IMR-90 (cell line): ENCODE measurements around the gene DSCAML1. TPM values are rescaled to one million over a fixed set of nuclear protein-coding genes. Genes with fewer than 3 reads are reported as not detected.

Experiments used
- ATAC-seq: fragments of 200-7000 bp; cut with Tn5 transposase; 2 replicates; pipeline ENCODE4 v1.9.1; 2020; ENCODE audit warnings: low read depth, mild to moderate bottlenecking, moderate library complexity
- BruUV-seq: library from RNA; stranded (reverse); fragments of 400-500 nt; replicated peaks from 2 replicates; lab custom pipeline; 2021; lab: Mats Ljungman, UMichigan
- CTCF ChIA-PET: fragments of 300-600 bp; formaldehyde crosslinking; extraction: SDS; loops from one replicate; lab custom pipeline; 2021; ENCODE audit warnings: antibody characterized with exemption; lab: Yijun Ruan, JAX
- POLR2A ChIA-PET: fragments of 300-600 bp; sonication (Branson Sonifier 250); formaldehyde crosslinking; loops from one replicate; lab custom pipeline; 2022; ENCODE audit warnings: antibody characterized with exemption; ENCODE audit not compliant: unreplicated experiment; lab: Charles Lee
- DNase-seq: peaks from one replicate; pipeline ENCODE4 v3.0.0; 2013
- H2AFZ ChIP-seq: replicated peaks from 2 replicates; pipeline ENCODE3; 2013; ENCODE audit warnings: low read length, mild to moderate bottlenecking; ENCODE audit not compliant: poor library complexity
- H2AK5ac ChIP-seq: 2 replicates; pipeline ENCODE4 v1.6.1; 2013; ENCODE audit warnings: low read depth, low read length, inconsistent platforms
- H2AK9ac ChIP-seq: replicated peaks from 2 replicates; pipeline ENCODE3; 2013; ENCODE audit warnings: mild to moderate bottlenecking, low read depth, low read length, moderate library complexity; ENCODE audit not compliant: poor library complexity
- H2BK120ac ChIP-seq: 2 replicates; pipeline ENCODE4 v1.6.1; 2013; ENCODE audit warnings: low read depth, low read length, inconsistent platforms
- H2BK15ac ChIP-seq: 3 replicates; pipeline ENCODE4 v1.6.1; 2013; ENCODE audit warnings: low read depth, low read length, inconsistent platforms
- H2BK20ac ChIP-seq: 2 replicates; pipeline ENCODE4 v1.6.1; 2013; ENCODE audit warnings: low read depth, mild to moderate bottlenecking, inconsistent platforms, low read length, moderate library complexity
- H2BK5ac ChIP-seq: 2 replicates; pipeline ENCODE4 v1.6.1; 2013; ENCODE audit warnings: mild to moderate bottlenecking, low read depth, low read length, inconsistent platforms; ENCODE audit not compliant: poor library complexity, severe bottlenecking
- H3K14ac ChIP-seq: replicated peaks from 2 replicates; pipeline ENCODE4 v1.6.1; 2013; ENCODE audit warnings: low read depth, low read length, inconsistent platforms
- H3K18ac ChIP-seq: 2 replicates; pipeline ENCODE4 v1.6.1; 2013; ENCODE audit warnings: low read depth, low read length, control low read depth
- H3K23ac ChIP-seq: 2 replicates; pipeline ENCODE4 v1.6.1; 2013; ENCODE audit warnings: low read depth, low read length, inconsistent platforms
- H3K27ac ChIP-seq: 2 replicates; pipeline ENCODE4 v1.5.1; 2013; ENCODE audit warnings: mild to moderate bottlenecking, control low read depth, low read length; ENCODE audit not compliant: insufficient read depth
- H3K27me3 ChIP-seq: 2 replicates; pipeline ENCODE4 v1.6.1; 2013; ENCODE audit warnings: low read length; ENCODE audit not compliant: control insufficient read depth, insufficient read depth
- H3K36me3 ChIP-seq: 2 replicates; pipeline ENCODE4 v1.6.1; 2013; ENCODE audit warnings: low read length, mixed read lengths; ENCODE audit not compliant: control insufficient read depth, insufficient read depth
- H3K4ac ChIP-seq: 2 replicates; pipeline ENCODE4 v1.6.1; 2013; ENCODE audit warnings: low read depth, low read length, inconsistent platforms
- H3K4me1 ChIP-seq: 2 replicates; pipeline ENCODE4 v1.6.1; 2013; ENCODE audit warnings: low read length, mixed read lengths; ENCODE audit not compliant: control insufficient read depth, insufficient read depth
- H3K4me2 ChIP-seq: 2 replicates; pipeline ENCODE4 v1.6.1; 2013; ENCODE audit warnings: low read depth, mild to moderate bottlenecking, control low read depth, low read length, moderate library complexity
- H3K4me3 ChIP-seq: 2 replicates; pipeline ENCODE4 v1.5.1; 2013; ENCODE audit warnings: low read depth, mild to moderate bottlenecking, control low read depth, low read length, moderate library complexity; ENCODE audit not compliant: insufficient read depth
- H3K56ac ChIP-seq: 2 replicates; pipeline ENCODE4 v1.6.1; 2013; ENCODE audit warnings: low read length, inconsistent platforms; ENCODE audit not compliant: insufficient read depth; ENCODE audit errors: extremely low read depth
- H3K79me1 ChIP-seq, 2 experiments: 2 replicates each; pipeline ENCODE4 v1.6.1; 2013; ENCODE audit warnings: low read length in 2 of 2, inconsistent platforms in 1 of 2, low read depth in 1 of 2
- H3K9ac ChIP-seq: 2 replicates; pipeline ENCODE4 v1.6.1; 2013; ENCODE audit warnings: low read depth, low read length, control low read depth
- H3K9me1 ChIP-seq: 2 replicates; pipeline ENCODE4 v1.6.1; 2013; ENCODE audit warnings: low read length, inconsistent platforms; ENCODE audit not compliant: insufficient read depth
- H3K9me3 ChIP-seq: 2 replicates; pipeline ENCODE4 v1.6.1; 2013; ENCODE audit warnings: low read length; ENCODE audit not compliant: control insufficient read depth, insufficient read depth
- H4K20me1 ChIP-seq: 2 replicates; pipeline ENCODE4 v1.6.1; 2013; ENCODE audit warnings: low read length, inconsistent platforms; ENCODE audit not compliant: insufficient read depth
- H4K5ac ChIP-seq: 2 replicates; pipeline ENCODE4 v1.6.1; 2013; ENCODE audit warnings: mild to moderate bottlenecking, low read depth, low read length, control low read depth
- H4K8ac ChIP-seq, 2 experiments: 2 replicates each; pipeline ENCODE4 v1.6.1; 2013; ENCODE audit warnings: low read depth in 2 of 2, low read length in 2 of 2, control low read depth in 1 of 2, inconsistent platforms in 1 of 2
- H4K91ac ChIP-seq: 2 replicates; pipeline ENCODE4 v1.6.1; 2013; ENCODE audit warnings: low read depth, low read length, inconsistent platforms; ENCODE audit not compliant: insufficient read depth
- BHLHE40 ChIP-seq: fragments of 150-350 bp; IDR thresholded peaks from 2 replicates; pipeline ENCODE4 v1.6.1; 2016; ENCODE audit warnings: mild to moderate bottlenecking, low read depth, low read length
- CEBPB ChIP-seq: IDR thresholded peaks from 2 replicates; pipeline ENCODE4 v1.6.1; 2012; ENCODE audit warnings: low read depth, low read length, improper control_type of control experiment
- CHD1 ChIP-seq: IDR thresholded peaks from 2 replicates; pipeline ENCODE4 v1.6.1; 2012; ENCODE audit warnings: low read depth, low read length, improper control_type of control experiment
- CTCF ChIP-seq: conservative IDR thresholded peaks from 2 replicates; pipeline ENCODE4 v1.5.1; 2012; ENCODE audit warnings: mild to moderate bottlenecking, low read depth, low read length, improper control_type of control experiment
- ELK1 ChIP-seq: fragments of 150-350 bp; IDR thresholded peaks from 2 replicates; pipeline ENCODE4 v1.6.1; 2016; ENCODE audit warnings: low read depth, mild to moderate bottlenecking, low read length, moderate library complexity, borderline replicate concordance
- FOS ChIP-seq: fragments of 150-350 bp; IDR thresholded peaks from 2 replicates; pipeline ENCODE4 v1.6.1; 2016; ENCODE audit warnings: low read depth, low read length
- MAFK ChIP-seq: IDR thresholded peaks from 2 replicates; pipeline ENCODE4 v1.6.1; 2012; ENCODE audit warnings: low read depth, low read length, improper control_type of control experiment
- MAZ ChIP-seq: IDR thresholded peaks from 2 replicates; pipeline ENCODE4 v1.6.1; 2012; ENCODE audit warnings: low read depth, mild to moderate bottlenecking, low read length, improper control_type of control experiment, moderate library complexity, borderline replicate concordance
- MXI1 ChIP-seq: IDR thresholded peaks from 2 replicates; pipeline ENCODE4 v1.6.1; 2012; ENCODE audit warnings: low read depth, mild to moderate bottlenecking, low read length, moderate library complexity, borderline replicate concordance
- NFE2L2 ChIP-seq: fragments of 150-350 bp; IDR thresholded peaks from 2 replicates; pipeline ENCODE4 v1.6.1; 2016; ENCODE audit warnings: low read depth, mild to moderate bottlenecking, low read length
- POLR2A ChIP-seq: IDR thresholded peaks from 2 replicates; pipeline ENCODE4 v1.6.1; 2012; ENCODE audit warnings: mild to moderate bottlenecking, low read depth, low read length
- RAD21 ChIP-seq: IDR thresholded peaks from 2 replicates; pipeline ENCODE4 v1.6.1; 2012; ENCODE audit warnings: low read length, improper control_type of control experiment
- RCOR1 ChIP-seq: IDR thresholded peaks from 2 replicates; pipeline ENCODE4 v1.6.1; 2012; ENCODE audit warnings: mild to moderate bottlenecking, low read length, improper control_type of control experiment; ENCODE audit not compliant: insufficient replicate concordance
- RFX5 ChIP-seq: IDR thresholded peaks from 2 replicates; pipeline ENCODE4 v1.8.0; 2012; ENCODE audit warnings: low read depth, mild to moderate bottlenecking, low read length, moderate library complexity
- SMC3 ChIP-seq: fragments of 150-350 bp; IDR thresholded peaks from 2 replicates; pipeline ENCODE4 v1.6.1; 2016; ENCODE audit warnings: low read depth, mild to moderate bottlenecking, antibody characterized with exemption, low read length, moderate library complexity
- USF2 ChIP-seq: fragments of 150-350 bp; IDR thresholded peaks from 2 replicates; pipeline ENCODE4 v1.6.1; 2017; ENCODE audit warnings: mild to moderate bottlenecking, antibody characterized with exemption, low read length, low read depth
- WGBS, 2 experiments: methylation state at CpG; one replicate each; pipeline versions ENCODE4 v1.1.5 to v1.1.7; 2013; ENCODE audit warnings: missing lambda C conversion rate in 2 of 2; ENCODE audit not compliant: insufficient read length in 1 of 2; ENCODE audit errors: extremely low coverage in 2 of 2; 5-methylcytosine and 5-hydroxymethylcytosine counted together
- dilution Hi-C: fragments of 300-500 bp; cut with HindIII; formaldehyde crosslinking; loops from one replicate; pipeline ENCODE4 v1.14.3; 2018; ENCODE audit warnings: low sequenced_read_pairs; ENCODE audit not compliant: unreplicated experiment
- in situ Hi-C: fragments of 300-500 bp; cut with MboI; formaldehyde crosslinking; loops from 3 replicates; pipeline ENCODE4 v1.14.3; 2019; ENCODE audit warnings: low sequenced_read_pairs, inconsistent platforms, mixed read lengths
- intact Hi-C: fragments of 100-400 bp; cut with micrococcal nuclease; formaldehyde crosslinking; loops from 2 replicates; pipeline ENCODE4 v1.10.0; 2022
- polyA plus RNA-seq, 3 experiments: library from polyadenylated mRNA; depleted of rRNA; stranded (reverse); fragments of >200 nt; gene quantifications; 2 replicates each; pipeline ENCODE4 v1.2.3, GENCODE V29; 2012; ENCODE audit warnings: low replicate concordance in 1 of 3
- total RNA-seq: library from RNA; depleted of rRNA; stranded (reverse); fragments of >200 nt; gene quantifications from 2 replicates; pipeline ENCODE4 v1.2.3, GENCODE V29; 2012

The DSCAML1 gene
- total and polyA plus RNA-seq, 2 of the 4 experiments (the other 2 are of a cell fraction), result not detected

- ATAC-seq (no peak), DNase-seq (no peak)
- Histone ChIP-seq H3K9me3 (no peaks in the 10 kb centered on the region), H3K14ac (no peak overlapping the region), H3K36me3 (no peaks in the 10 kb centered on the region), H4K91ac (no peak overlapping the region), H3K4me2 (no peak overlapping the region), H3K27ac (no peak overlapping the region), H2BK20ac (no peak overlapping the region), H3K56ac (no peak overlapping the region), H4K5ac (no peak overlapping the region), H2AK9ac (no peak overlapping the region), H3K79me1 (no peaks in the 10 kb centered on the region), H2BK5ac (no peak overlapping the region), H3K27me3 (peaks cover 10% of the 10 kb centered on the region), H4K20me1 (no peaks in the 10 kb centered on the region), H3K9ac (no peak overlapping the region), H3K4ac (no peak overlapping the region), H3K4me3 (no peak overlapping the region), H2BK120ac (no peak overlapping the region), H3K23ac (no peak overlapping the region), H3K4me1 (no peaks in the 10 kb centered on the region), H2AFZ (no peak overlapping the region), H2BK15ac (no peak overlapping the region), H4K8ac (no peak overlapping the region), H3K9me1 (no peaks in the 10 kb centered on the region), H3K18ac (no peak overlapping the region), H2AK5ac (no peak overlapping the region)
- intact Hi-C loops, result loop anchor here (10.0 kb wide), 1 partner anchor 395 kb away; the partner anchor contains the start of genes PCSK7 and RNF214
- CTCF ChIA-PET, result interaction anchor here (0.8 kb wide), 1 partner anchor 204 kb away, joined by 3 read pairs; no protein-coding TSS in a partner anchor
- in situ Hi-C loops, result no loop called here
- POLR2A ChIA-PET, result no interaction called here
- TF ChIP-seq CEBPB, result no peak
- TF ChIP-seq MAFK, result no peak
- no peak for TF ChIP-seq BHLHE40
- TF ChIP-seq MXI1, result no peak
- no peak for TF ChIP-seq POLR2A
- no peak for TF ChIP-seq CHD1
- no peak for TF ChIP-seq ELK1
- no peak for TF ChIP-seq NFE2L2
- TF ChIP-seq RFX5, result no peak
- TF ChIP-seq MAZ, result no peak
- no peak for TF ChIP-seq RAD21
- TF ChIP-seq SMC3, result no peak
- no peak for TF ChIP-seq RCOR1
- TF ChIP-seq USF2, result no peak
- no peak for TF ChIP-seq CTCF
- no peak for TF ChIP-seq FOS
- BruUV-seq, result no TSS peak
- WGBS, 2 experiments, result 80% methylated on average over 1 of the region's 9 CpGs; no CpG with 5 or more reads in 1 of the 2 experiments
- dilution Hi-C loops, result no loop called here
These were observed 167.0 kb downstream of the DSCAML1 start for GRCh38 chr11:117629891-117630538.
